Neural crest cell (in vitro differentiated cells): ENCODE data around the gene SPRED1. TPM values are rescaled to one million over a fixed set of nuclear protein-coding genes. Genes with fewer than 3 reads are reported as not detected.
A peak's percentile ranks its signal among the peaks of the same experiment; 100 is the strongest.

Source experiments
- DNase-seq: peaks from one replicate; pipeline ENCODE4 v3.0.0; 2021; ENCODE audit warnings: low read depth, mixed read lengths, low spot score
- H3K27ac Mint-ChIP-seq: one replicate; pipeline ENCODE4 v1.8.0; 2021; ENCODE audit warnings: mild to moderate bottlenecking, mixed read lengths; ENCODE audit not compliant: unreplicated experiment
- H3K27me3 Mint-ChIP-seq: 2 replicates; pipeline ENCODE4 v1.8.0; 2021; ENCODE audit warnings: low read depth, mild to moderate bottlenecking, mixed read lengths
- H3K36me3 Mint-ChIP-seq: 2 replicates; pipeline ENCODE4 v1.8.0; 2021; ENCODE audit warnings: low read depth, mild to moderate bottlenecking, mixed read lengths
- H3K4me1 Mint-ChIP-seq: 2 replicates; pipeline ENCODE4 v1.8.0; 2021; ENCODE audit warnings: mixed read lengths
- H3K4me3 Mint-ChIP-seq: one replicate; pipeline ENCODE4 v1.8.0; 2021; ENCODE audit warnings: mild to moderate bottlenecking, mixed read lengths
- H3K9me3 Mint-ChIP-seq: 2 replicates; pipeline ENCODE4 v1.8.0; 2021; ENCODE audit warnings: mixed read lengths
- CTCF ChIP-seq: fragments of 200-600 bp; sonication (generic); conservative IDR thresholded peaks from 2 replicates; pipeline ENCODE4 v1.5.0; 2021; ENCODE audit warnings: antibody characterized with exemption, mild to moderate bottlenecking
- total RNA-seq: library from RNA; stranded (reverse); gene quantifications from 2 replicates; pipeline ENCODE4 v1.2.1, GENCODE V29; 2021

The SPRED1 gene
- total RNA-seq, 1 donor from 2014 or later: 44.2 TPM

- peaks cover 2% of the 10 kb centered on the region for H3K9me3 Mint-ChIP-seq
- H3K4me3 Mint-ChIP-seq: no peak overlapping the region
- H3K27me3 Mint-ChIP-seq: no peaks in the 10 kb centered on the region
- no peak for TF ChIP-seq CTCF
- no peak overlapping the region for H3K27ac Mint-ChIP-seq
- no peak for DNase-seq
- no peaks in the 10 kb centered on the region for H3K36me3 Mint-ChIP-seq
- peaks cover 43% of the 10 kb centered on the region for H3K4me1 Mint-ChIP-seq
Measured at GRCh38 chr15:38225381-38225780, 27.3 kb upstream of the SPRED1 start.

- TF ChIP-seq CTCF: no peak
- Mint-ChIP-seq H3K4me1 (peaks cover 49% of the 10 kb centered on the region), H3K36me3 (no peaks in the 10 kb centered on the region), H3K4me3 (peak overlapping the region; percentile 4), H3K9me3 (no peaks in the 10 kb centered on the region), H3K27me3 (no peaks in the 10 kb centered on the region), H3K27ac (peak overlapping the region; percentile 71)
- DNase-seq: peak; percentile 4
Measured at GRCh38 chr15:38226608-38227266, 25.9 kb upstream of the SPRED1 start.

GRCh38 chr15:38227941-38228340, 24.7 kb upstream of the SPRED1 start:
- no peaks in the 10 kb centered on the region for H3K36me3 Mint-ChIP-seq
- no peak for TF ChIP-seq CTCF
- DNase-seq: no peak
- peak overlapping the region; percentile 5 for H3K27ac Mint-ChIP-seq
- no peaks in the 10 kb centered on the region for H3K9me3 Mint-ChIP-seq
- no peak overlapping the region for H3K4me3 Mint-ChIP-seq
- peaks cover 53% of the 10 kb centered on the region for H3K4me1 Mint-ChIP-seq
- H3K27me3 Mint-ChIP-seq: no peaks in the 10 kb centered on the region

GRCh38 chr15:38228618-38229017, 24.0 kb upstream of the SPRED1 start:
- DNase-seq: no peak
- Mint-ChIP-seq H3K9me3 (no peaks in the 10 kb centered on the region), H3K36me3 (no peaks in the 10 kb centered on the region), H3K27me3 (no peaks in the 10 kb centered on the region), H3K27ac (no peak overlapping the region), H3K4me1 (peaks cover 53% of the 10 kb centered on the region), H3K4me3 (no peak overlapping the region)
- no peak for TF ChIP-seq CTCF

GRCh38 chr15:38229705-38230310, 22.8 kb upstream of the SPRED1 start:
- DNase-seq: no peak
- Mint-ChIP-seq H3K9me3 (no peaks in the 10 kb centered on the region), H3K27me3 (no peaks in the 10 kb centered on the region), H3K4me1 (peaks cover 44% of the 10 kb centered on the region), H3K36me3 (no peaks in the 10 kb centered on the region), H3K27ac (no peak overlapping the region), H3K4me3 (no peak overlapping the region)
- TF ChIP-seq CTCF: no peak
